HG03442 (cell line): ENCODE results near the gene HOXB3.

Experiments
- ATAC-seq: cut with Tn5 transposase; IDR thresholded peaks from one replicate; pipeline ENCODE4 v1.9.1; 2021; ENCODE audit warnings: mild to moderate bottlenecking, moderate library complexity; ENCODE audit not compliant: unreplicated experiment

Gene HOXB3

GRCh38 chr17:48530208-48530886 is 59.7 kb downstream of the HOXB3 start:
- no peak for ATAC-seq

- no peak for ATAC-seq
Measured at GRCh38 chr17:48529683-48530009, 60.4 kb downstream of the HOXB3 start.

GRCh38 chr17:48528936-48529682 is 60.9 kb downstream of the HOXB3 start:
- no peak for ATAC-seq

DNA sequence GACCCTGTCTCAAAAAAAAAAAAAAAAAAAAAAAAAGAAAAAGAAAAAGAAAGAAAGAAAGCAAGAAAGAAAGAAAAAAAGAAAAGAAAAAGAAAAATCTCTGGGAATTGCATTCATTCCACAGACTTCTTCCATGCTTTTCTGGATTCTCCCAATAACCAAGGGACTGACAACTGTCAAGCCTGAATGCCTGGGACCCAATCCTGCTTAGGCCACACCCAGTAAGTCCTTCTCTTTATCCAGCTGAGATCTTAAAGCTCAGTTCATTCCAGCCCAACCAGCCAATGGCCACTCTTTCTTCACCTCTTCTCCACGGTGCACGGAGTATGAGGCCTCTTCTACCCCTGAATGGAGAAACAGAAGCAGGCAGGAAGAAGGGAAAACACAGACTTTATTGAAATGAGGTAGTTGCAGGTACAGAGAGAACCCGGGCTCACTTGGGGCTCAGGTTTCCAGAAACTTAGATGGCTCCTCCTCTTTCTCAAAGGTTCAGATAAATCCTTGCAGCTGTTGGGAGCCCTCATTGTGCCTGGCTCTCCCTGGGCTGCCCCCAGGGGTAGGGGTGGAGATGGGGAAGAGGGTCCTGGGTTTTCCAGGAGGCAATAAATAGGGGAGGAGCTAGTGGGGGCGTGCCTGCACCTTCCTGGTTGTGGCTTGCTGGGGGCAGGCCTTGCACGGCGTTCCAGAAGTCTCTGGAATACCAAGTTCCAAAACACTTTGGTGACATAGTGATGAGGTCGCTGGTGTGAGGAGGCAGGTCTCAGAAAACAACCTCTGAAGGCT is 61.7 kb downstream of the HOXB3 start:
- ATAC-seq = no peak

- no peak for ATAC-seq
Measured at GRCh38 chr17:48527547-48527932, 62.5 kb downstream of the HOXB3 start.

GRCh38 chr17:48526608-48527546 is 63.2 kb downstream of the HOXB3 start:
- no peak for ATAC-seq

DNA sequence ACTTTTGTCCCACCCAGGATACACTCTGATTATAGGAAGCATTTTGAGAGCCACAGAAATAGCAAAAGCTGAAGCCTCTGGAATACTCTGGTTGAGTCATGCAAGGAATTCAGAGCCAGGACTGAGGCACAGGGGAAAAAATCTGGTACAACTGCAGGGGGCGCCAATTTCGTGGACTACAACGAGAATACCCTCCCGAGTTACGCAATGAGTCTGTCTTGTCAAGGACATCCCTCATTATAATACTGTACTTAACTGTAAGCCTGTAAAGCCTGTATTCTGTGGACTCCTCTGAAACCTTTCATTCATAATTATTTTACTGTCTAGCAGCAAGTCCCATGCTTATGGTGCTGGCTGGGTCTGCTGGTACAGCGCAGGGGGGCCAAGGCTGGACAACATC is 67.0 kb downstream of the HOXB3 start:
- no peak for ATAC-seq

GRCh38 chr17:48522031-48522653 is 67.9 kb downstream of the HOXB3 start:
- no peak for ATAC-seq

GRCh38 chr17:48520631-48521079 is 69.4 kb downstream of the HOXB3 start:
- ATAC-seq = no peak

GRCh38 chr17:48519427-48519826 is 70.6 kb downstream of the HOXB3 start:
- no peak for ATAC-seq

DNA sequence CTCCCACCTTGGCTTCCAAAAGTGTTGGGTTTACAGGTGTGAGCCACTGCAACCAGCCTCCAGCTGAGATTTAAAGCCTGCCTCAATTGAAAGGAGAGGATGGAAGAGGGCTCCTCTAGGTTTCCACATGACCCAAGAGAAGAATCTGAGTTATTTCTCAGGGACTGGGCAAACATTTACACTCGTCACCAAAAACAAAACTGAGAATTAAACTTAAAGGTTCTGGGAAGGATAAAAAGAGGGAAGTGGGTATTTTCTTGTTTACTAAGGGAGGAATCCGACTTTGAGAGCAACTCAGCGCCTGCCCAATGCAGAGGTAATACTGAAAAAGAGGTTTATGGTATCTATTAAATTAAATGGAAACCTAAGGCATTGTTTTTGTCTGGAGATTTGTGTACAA is 72.6 kb downstream of the HOXB3 start:
- ATAC-seq = no peak

DNA sequence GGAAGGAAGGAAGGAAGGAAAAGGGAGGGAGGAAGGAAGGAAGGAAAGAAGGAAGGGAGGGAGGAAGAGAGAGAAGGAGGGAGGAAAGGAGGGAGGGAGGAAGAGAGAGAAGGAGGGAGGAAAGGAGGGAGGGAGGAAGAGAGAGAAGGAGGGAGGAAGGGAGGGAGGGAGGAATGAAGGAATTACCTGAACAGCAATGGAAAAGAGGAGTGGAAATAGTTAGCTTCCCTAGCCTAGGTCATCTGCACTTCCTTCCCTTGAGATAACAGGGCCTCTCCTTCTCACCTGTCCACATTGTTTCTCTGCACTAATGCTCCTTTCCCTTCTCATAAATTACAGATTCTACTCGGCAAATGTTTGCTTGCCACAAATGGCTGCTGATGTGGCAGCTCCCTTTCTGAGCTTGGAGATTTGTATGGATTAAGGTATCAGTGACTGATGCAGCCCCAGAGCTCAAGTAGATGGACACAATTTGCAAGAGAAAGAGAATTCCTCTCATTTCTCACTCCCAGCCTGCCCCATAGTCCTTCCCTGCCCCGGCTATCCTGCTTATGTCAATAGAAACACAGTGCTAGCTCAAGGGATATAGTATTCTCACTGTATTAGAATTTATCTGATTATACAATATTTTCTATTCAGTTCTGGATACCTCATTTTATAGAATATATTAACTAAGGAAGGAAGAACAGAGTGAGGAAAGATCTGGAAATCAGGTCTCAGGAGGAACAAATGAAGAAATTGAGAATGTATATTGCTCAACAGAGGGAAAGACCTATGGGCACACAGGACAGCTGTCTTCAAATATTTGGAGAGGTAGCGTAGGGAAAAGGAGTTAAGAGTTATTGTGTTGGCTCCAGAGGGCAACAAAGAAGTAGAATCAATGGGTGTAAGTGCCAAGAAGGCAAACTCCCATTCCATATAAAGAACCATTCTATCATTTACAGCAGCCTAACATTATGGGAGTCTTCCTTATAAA is 73.8 kb downstream of the HOXB3 start:
- no peak for ATAC-seq

- no peak for ATAC-seq
Measured at GRCh38 chr17:48514477-48514876, 75.6 kb downstream of the HOXB3 start.

DNA sequence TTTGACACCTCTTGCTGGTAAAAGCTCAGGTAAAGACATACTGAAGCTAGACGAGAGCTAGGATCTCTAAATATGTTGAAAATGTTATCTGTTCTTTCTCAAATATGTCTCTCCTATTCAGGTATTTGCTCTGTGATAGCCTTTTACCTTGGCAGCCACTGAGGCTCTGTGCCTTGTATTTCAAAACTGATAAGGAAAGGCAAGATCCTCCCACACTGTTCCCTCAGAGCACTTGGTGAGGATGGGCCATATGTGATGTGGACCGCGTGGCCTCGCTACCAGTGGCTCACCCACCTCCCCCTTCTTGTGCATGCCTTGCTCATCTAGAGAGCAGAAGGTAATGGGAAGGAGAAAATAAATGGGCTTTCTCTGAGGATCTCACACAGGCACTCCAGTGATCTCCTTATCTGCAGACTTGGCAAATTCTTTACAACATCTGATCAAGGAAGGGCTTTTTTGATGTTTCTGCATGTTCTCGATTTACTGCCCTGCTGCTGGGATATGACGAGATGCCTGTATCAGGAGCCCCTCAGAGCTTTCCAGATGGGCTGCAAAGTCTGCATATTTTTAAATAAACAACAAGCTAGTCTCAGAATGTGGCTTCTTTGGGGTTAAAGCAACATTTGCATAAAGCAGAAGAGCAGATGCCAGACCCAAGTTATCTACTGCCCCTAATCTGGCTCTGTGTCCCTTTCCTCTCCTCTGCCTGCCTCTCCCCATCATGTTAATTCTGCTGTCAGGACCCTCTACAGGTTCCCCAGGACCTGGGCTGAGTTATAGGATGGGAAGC is 76.2 kb downstream of the HOXB3 start:
- ATAC-seq = no peak

GRCh38 chr17:48513097-48513496 is 76.9 kb downstream of the HOXB3 start:
- no peak for ATAC-seq

- peak; percentile 40 for ATAC-seq
Measured at GRCh38 chr17:48510761-48511604, 79.1 kb downstream of the HOXB3 start.

- no peak for ATAC-seq
Measured at GRCh38 chr17:48510381-48510760, 79.7 kb downstream of the HOXB3 start.
